GM21528 (cell line): ENCODE results near the gene MIF4GD.
"Not testable (repeated sequence)": the region's sequence is repeated elsewhere in the genome, so short reads cannot be mapped to it uniquely, and the experiment has no call there.

Source experiments
- ATAC-seq: cut with Tn5 transposase; IDR thresholded peaks from one replicate; pipeline ENCODE4 v1.9.1; 2021; ENCODE audit warnings: mild to moderate bottlenecking, moderate library complexity; ENCODE audit not compliant: unreplicated experiment, low FRiP score

The MIF4GD gene, protein sequence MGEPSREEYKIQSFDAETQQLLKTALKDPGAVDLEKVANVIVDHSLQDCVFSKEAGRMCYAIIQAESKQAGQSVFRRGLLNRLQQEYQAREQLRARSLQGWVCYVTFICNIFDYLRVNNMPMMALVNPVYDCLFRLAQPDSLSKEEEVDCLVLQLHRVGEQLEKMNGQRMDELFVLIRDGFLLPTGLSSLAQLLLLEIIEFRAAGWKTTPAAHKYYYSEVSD

DNA sequence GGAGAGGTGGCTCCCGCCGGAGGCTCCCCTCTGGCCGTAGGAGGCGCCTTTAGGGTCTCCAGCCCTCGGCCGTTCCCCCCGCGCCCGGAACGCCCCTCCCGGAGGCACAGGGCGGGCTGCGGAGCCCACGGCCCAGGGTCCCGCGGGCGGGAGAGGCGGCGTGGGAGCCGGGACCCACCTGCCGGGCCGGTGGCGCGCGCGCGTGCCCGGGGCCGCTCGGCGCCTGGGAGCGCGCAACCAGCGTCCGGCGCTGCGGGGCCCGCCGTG is at the start of gene MIF4GD:
Gene MIF4GD, minus strand, starts transcription at position 266 of the 267 bp plus-strand sequence. CDS start 1,036 bp downstream, outside the sequence.
- no peak for ATAC-seq

DNA sequence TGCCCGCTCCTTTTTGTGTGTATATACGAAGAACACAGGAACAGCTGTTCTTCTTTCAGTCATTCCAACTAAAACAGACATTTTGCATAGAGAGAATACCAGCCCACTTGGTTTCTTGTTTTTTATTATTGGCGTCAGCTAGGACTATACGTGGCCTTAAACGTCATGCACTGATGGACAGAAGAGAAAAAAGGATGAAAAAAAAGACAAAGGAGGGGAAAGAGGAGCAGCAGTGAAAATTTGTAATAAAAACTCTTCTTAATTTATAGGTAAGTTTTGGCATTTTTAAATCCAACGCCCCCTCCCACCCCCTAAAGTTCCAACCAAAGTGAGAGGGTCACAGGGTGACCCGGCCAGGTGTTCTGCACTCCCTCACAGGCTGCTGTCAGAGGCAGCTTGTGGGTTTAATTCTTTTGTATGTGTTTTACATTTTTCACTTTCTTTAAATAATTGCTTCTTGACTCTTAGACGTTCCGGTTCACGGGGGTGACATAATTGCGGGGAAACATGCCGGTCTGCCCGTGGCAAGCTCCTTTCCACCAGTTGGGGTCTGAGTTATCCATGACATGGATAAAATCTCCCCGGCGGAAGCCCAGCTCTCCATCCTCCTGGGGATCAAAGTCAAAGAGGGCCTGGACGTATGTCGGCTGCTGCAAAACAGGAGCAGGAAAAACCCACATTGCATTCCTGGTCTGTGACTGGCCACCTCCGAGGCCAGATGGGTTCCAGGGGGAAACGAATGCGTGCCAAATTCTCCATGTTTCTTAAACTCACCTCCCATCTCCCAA is 49.1 kb upstream of the MIF4GD start:
- no peak for ATAC-seq

DNA sequence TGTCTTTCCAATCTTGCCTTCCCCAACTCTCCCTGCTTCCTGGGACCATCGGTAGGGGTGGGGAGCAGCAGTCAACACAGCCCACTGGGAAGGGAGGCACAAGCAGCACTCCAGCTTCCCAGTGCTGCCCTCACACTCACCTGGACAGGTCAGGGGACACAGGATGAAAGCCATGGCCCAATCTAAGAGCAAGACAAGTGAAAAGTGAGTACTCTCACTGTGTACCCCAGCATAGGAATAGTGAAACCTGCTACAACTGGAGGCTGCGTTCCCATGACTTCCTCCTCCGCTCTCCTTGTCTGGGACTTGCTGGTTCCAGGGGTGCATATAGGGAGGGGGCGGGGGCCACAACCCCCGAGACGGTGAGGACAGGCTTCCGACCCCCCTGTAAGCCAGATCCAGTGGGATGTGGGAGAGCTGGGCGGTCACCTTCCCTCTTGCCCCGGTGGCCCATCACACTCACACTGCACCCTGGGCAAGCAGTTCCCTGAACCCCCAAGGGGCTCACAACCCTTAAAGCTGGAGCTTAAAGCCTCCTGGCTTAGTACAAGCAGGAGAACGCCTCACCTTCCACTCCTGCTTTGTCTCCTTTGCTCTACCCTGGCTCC is 47.7 kb upstream of the MIF4GD start:
- ATAC-seq, result no peak

DNA sequence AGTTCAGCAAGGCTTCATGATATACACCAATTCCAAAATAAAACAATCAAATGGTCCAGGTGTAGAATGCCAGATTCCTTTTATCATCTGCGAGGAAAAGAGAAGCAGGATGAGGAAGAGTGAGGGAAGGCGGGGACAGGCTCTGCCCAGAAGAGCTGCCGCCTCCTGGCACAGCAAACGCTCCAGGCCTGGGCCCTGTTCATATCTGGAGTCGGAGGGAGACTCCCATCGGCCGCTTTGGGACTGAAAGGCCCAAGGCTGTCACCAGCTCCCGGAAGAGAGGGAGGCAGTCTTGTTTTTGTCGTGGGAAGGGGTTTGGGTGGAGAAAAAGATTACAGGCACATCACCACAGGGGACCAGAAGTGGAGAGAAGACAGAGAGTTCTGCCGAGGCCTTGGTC is 47.2 kb upstream of the MIF4GD start:
- no peak for ATAC-seq

DNA sequence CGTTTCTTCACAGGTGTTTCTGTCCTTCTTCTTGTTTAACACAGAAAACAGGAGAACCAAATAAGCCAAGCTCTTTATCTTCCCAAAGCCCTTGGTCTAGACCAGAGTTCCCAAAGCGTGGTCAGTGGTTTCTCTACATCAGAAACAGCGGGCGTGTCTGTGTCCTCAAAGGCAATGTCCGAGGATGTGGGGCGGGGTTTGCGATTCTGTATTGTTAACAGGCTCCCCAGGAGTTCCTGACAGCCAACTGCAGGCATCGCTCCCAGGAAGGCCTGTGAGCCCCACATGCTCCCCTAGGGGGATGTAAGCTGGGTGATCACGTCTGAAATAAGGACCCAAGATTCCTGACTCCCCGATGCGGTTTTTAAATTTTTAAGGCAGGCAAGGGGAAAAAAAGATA is 46.6 kb upstream of the MIF4GD start:
- no peak for ATAC-seq

DNA sequence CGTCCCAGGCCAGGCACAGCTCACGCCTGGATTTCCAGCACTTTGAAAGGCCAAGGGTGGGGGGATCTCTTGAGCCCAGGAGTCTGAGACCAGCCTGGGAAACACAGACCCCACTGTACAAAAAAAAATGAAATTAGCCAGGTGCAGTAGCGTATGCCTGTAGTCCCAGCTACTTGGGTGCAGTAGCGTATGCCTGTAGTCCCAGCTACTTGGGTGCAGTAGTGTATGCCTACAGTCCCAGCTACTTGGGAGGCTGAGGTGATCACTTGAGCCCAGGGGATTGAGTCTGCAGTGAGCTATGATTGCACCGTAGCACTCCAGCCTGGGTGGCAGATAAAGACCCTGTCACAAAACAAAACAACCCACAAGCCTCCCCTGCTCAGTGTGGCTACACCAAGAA is 45.2 kb upstream of the MIF4GD start:
- ATAC-seq, result no peak

DNA sequence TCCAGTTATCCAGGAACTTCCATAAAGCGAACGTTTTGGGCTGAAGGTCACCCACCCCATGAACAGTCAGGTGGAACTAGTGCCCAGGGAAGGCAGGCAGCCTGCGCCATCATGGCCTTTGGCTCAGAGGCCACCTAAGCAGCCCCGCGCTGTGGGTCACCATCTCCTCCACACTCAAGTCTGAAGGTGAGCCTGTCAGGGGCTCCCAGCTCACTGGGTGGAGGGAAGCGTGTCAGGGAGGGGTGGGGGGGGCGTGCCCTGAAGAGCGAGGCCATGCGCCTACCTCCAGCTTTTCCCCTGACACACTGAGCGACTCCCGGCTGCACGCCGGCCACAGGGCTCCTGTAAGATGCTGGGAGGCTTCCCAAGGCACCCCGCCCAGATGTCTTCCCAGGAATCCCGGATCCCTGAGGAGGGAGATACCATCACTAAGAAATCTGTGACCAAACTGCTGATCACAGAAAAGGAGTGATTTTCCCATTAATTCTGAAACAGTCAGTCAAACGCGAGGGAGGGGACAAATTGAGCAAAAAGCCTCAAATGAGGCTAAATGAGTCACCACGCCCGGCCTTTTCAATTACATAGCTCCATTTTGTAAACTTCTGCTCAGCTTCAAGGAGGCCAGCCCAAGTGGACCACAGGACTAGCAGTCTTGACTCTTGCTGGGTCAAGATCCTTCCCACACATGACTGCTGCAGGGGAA is 44.7 kb upstream of the MIF4GD start:
- no peak for ATAC-seq

DNA sequence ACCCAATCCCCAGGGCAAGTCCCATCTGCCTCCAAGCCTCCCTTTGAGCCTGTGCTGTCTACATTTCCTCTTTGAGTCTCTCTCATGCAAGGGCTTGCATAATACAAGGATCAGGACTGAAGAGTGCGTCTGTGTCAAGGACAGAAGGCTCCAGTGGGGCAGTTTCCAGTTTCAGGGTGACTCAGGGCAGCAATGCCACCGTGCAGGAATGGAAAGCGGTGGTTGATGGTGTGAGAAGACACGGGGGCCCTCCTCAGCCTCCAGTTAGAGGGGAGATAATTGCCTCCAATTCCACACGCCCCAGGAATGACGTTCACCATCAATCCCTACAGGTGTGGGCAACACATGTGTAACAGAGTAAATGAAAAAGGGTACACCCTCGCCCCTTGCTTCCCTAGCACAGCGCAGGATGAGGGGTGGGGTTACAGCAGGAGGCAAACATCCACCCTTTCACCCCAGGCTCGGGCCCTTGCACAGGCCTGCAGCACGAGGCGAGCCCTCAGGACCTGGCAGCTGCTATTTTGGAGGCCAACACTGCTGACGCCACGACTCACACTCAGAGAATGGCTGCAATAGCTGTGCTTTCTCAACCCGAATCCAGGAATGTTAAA is 43.0 kb upstream of the MIF4GD start:
- ATAC-seq, result no peak

DNA sequence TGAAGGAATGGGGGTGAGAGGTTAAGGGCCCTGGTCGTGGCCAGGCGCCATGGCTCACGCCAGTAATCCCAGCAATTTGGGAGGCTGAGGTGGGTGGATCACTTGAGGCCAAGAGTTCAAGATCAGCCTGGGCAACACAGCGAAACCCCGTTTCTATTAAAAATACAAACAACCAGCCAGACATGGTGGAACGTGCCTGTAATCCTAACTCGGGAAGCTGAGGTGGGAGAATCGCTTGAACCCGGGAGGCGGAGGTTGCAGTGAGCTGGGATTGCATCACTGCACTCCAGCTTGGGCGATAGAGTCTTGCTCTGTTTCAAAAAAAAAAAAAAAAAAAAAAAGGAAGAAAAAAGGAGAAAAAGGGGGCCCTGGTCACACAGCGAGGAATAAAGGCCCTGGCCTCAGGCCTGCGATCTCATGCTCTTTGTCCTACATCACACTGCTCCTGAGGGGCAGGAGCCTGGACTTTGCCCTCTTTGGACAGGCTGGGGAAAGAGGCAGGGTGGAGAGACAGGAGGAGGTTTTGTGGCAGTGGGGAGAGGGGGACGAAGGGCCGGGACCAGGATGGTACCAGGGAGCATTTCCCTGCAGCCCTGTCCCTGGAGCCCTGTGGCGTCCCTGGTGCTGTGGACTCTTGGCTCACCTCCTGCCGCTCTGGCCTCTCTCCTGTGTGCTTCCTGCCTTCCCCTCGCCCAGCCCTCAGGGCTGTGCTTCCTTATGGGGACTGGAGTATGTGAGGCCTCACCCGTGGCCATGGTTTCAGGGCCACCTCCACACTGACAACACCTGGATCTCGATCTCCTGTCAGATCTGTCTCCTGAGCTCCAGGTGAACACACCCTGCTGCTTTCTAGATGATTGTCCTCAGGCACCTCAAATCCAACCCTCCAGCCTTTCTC is 38.0 kb upstream of the MIF4GD start:
- ATAC-seq, result no peak

DNA sequence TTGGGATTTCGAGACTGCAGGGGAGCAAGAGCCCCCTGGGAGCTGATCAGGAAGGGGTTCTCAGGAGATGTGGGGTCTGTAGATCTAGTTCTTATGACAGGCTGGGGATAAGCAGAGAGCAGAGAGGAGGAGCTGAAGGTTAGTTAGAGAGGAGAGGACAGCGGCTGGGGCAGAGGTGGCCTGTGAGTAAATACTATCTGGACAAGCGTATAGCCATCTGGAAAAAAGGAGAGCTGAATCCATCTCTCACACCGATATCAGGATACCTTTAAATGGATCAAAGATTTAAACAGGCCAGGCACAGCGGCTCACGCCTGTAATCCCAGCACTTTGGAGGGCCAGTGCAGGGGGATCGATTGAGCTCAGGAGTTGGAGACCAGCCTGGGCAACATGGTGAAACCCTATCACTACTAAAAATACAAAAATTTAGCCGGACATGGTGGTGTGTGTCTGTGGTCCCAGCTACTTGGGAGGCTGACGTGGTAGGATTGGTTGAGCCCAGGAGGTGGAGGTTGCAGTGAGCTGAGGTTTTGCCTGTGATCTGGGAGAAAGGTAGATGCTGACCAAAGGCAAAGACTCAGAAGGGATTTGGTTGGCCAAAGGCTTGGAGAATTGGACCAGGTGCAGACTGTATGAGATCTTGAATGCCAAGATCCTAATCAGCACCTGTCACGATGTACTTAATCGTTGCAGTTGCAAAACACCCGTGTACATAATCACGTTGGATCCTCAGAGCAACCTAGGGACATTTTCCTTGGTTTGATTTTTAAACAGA is 37.1 kb upstream of the MIF4GD start:
- no peak for ATAC-seq

DNA sequence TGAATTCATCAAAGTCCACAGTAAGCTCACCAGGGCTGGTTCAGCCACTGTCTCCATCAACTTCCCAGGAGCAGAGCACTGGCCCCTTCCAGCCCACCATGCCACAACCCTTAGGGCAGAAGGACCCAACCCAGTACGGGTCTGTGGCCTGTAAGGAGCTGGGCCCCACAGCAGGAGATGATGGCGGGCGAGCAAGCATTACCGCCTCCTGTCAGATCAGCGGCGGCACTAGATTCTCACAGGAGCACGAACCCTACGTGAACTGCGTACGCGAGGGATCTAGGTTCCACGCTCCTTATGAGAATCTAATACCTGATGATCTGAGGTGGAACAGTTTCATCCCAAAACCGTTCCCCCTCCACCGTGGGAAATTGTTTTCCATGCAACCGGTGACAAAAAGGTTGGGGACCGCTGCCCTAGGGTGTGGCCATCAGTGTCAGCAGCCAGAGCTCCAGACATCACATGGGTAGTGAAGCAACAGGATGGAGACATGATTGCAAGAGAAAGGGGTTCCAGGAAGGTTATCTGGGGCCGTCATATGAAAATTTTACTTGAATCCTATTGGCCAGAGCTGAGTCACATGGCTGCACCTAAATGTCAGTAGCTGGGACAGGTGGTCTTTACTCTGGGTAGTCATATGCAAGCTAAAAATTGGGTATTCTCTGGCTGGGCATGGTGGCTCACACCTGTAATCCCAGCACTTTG is 30.6 kb upstream of the MIF4GD start:
- no peak for ATAC-seq

DNA sequence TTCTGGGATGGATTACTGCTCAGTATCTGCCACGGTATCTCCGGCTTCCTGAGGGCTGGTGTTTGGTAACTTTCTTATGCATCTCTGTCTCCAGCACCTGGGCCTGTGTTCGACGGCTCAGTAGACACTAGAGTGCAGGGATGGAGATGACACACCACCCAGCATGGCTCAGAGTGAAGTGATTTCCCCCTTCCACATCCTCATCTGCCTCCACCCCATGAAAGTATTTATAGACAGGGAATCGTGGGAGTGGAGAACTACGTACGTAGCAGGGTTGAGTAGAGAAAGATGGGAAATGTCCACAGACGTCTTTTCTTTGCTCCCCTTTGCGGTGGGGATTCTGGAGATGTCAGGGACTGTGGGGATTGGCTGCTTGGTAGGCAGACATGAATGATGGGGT is 30.0 kb upstream of the MIF4GD start:
- no peak for ATAC-seq

DNA sequence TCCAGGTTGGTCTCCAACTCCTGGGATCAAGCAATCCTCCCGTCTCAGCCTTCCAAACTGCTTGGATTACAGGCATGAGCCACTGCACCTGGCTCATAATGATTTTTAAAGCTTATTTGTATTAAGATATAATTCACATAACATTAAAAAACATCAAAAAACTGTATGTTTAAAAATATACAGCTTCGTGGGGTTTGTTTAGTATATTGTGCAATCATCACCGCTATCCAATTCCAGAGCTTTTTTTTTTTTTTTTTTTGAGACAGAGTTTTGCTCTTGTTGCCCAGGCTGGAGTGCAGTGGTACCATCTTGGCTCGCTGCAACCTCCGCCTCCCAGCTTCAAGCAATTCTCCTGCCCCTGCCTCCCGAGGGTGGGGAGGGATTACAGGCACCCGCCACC is 29.2 kb upstream of the MIF4GD start:
- ATAC-seq, result no peak

DNA sequence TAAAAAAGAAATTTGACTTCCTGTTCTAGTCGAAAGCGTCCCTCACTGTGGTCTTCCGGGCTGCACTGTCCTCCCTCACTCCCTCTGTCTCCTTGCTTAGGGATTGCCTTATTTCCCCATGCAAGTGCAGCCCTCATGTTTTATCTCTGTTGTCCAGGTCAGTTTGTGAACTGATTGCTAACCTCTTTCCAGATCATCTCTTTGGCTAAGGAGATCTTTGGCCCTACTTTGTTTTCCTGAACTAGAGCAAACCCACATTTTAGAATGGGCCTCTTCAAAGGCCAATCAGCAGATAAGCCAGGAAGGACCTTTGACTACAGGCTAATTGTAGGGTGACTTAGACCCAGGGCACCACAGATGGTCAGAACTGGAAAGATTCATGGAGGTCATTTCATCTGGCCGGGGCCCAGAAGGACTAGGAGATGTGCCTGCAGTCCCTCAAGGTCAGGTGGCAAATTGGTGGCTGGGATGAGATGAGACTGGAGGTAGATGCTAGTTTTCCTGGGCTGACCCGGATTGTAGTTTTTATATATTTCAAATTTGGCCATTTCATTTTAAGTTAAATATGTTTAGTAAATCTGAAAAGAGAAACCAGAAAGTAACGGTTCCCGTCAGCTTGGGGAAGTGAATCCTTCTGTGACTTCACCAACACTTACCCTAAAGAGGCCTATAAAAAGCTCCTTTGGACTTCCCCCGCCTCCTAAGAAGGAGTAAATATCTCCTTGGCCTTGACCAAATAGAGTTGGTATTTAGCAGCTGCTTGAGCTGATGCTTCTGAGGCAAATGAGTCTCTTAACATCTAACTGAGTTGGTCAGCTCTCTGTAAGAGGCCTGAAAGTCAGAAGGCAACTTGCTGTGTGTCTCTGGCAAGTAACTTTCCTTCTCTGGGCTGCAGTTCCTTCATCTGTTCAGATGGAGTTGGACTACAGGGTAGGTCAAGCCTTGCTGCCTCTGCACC is 24.4 kb upstream of the MIF4GD start:
- ATAC-seq, result peak; percentile 67

DNA sequence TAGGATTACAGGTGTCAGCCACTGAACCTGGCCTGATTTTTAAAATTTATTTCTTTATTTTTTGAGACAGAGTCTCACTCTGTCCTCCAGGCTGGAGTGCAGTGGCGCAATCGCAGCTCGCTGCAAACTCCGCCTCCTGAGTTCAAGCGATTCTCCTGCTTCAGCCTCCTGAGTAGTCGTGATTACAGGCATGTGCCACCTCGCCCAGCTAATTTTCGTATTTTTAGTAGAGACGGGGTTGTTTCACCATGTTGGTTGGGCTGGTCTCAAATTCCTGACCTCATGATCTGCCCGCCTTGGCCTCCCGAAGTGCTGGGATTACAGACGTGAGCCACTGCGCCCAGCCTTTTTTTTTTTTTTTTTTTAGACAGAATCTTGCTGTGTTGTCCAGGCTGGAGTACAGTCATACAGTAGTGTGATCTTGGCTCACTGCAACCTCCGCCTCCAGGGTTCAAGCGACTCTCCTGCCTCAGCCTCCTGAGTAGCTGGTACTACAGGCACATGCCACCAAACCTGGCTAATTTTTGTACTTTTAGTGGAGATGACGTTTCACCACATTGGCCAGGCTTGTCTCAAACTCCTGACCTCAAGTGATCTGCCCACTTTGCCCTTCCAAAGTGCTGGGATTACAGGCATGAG is 21.9 kb upstream of the MIF4GD start:
- not testable (repeated sequence) for ATAC-seq

DNA sequence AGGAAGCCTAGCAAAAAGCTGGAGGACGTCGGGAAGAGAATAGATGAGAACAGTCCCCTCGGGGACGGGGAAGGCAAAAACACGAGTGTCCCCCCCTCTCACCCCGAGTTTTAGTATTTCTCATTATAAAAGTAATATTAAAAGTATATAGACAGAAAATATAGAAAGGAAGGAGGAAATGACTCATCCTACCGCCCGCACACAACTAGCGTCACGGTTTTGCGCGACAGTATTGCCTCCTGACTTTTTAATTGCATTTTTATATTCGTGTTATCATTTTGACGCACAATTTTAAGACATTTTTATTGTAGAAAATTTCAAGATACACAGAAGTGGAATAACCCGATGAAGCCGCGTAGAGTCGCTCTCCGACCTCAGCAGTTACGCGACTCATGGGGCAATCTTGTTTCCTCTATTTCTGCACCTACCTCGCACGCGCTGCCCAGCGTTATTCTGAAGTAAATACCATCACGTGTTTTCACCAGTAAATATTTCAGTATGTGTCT is 18.9 kb upstream of the MIF4GD start:
- ATAC-seq, result peak; percentile 25
